HepG2 (cell line): ENCODE results near the gene CD40. TPM values are rescaled to one million over a fixed set of nuclear protein-coding genes. Genes with fewer than 3 reads are reported as not detected.

Source experiments
- ARNT2 ChIP-seq: sonication (generic); formaldehyde crosslinking; IDR thresholded peaks from 2 replicates; pipeline ENCODE4 v1.8.0; 2022; ENCODE audit warnings: mild to moderate bottlenecking, low read depth, missing genetic modification reagents, moderate library complexity
- ATRX ChIP-seq: sonication (generic); formaldehyde crosslinking; IDR thresholded peaks from 2 replicates; pipeline ENCODE4 v1.4.0; 2020; ENCODE audit warnings: missing genetic modification reagents, borderline replicate concordance
- FOSL2 ChIP-seq: sonication (generic); formaldehyde crosslinking; IDR thresholded peaks from 2 replicates; pipeline ENCODE4 v1.4.0; 2020; ENCODE audit warnings: missing genetic modification reagents
- GABPA ChIP-seq, 2 experiments: IDR thresholded peaks; 2 replicates each; pipeline ENCODE4 v1.6.1; 2011 to 2016; ENCODE audit warnings: low read depth in 2 of 2, low read length in 1 of 2, missing biosample characterization in 1 of 2, missing genetic modification characterization in 1 of 2
- HMG20B ChIP-seq: conservative IDR thresholded peaks from 2 replicates; pipeline ENCODE4 v1.6.1; 2016; ENCODE audit warnings: missing genetic modification reagents, missing compliant biosample characterization
- MXD3 ChIP-seq: IDR thresholded peaks from 2 replicates; pipeline ENCODE4 v1.6.1; 2016; ENCODE audit warnings: mild to moderate bottlenecking, missing biosample characterization, missing genetic modification reagents
- SIX1 ChIP-seq: sonication (generic); formaldehyde crosslinking; IDR thresholded peaks from 2 replicates; pipeline ENCODE4 v1.4.0; 2020; ENCODE audit warnings: missing genetic modification reagents, borderline replicate concordance
- SRF ChIP-seq: IDR thresholded peaks from 2 replicates; pipeline ENCODE4 v1.6.1; 2011; ENCODE audit warnings: mild to moderate bottlenecking, low read depth, low read length, moderate library complexity
- TFDP1 ChIP-seq: IDR thresholded peaks from 2 replicates; pipeline ENCODE4 v1.6.1; 2016; ENCODE audit warnings: missing compliant biosample characterization, missing genetic modification reagents, borderline replicate concordance
- ZBTB10 ChIP-seq: sonication (generic); formaldehyde crosslinking; IDR thresholded peaks from 2 replicates; pipeline ENCODE4 v1.4.0; 2020; ENCODE audit warnings: missing genetic modification reagents, borderline replicate concordance
- ZC3H4 ChIP-seq: sonication (generic); formaldehyde crosslinking; IDR thresholded peaks from 2 replicates; pipeline ENCODE4 v1.4.0; 2020; ENCODE audit warnings: missing genetic modification reagents, borderline replicate concordance
- ZNF563 ChIP-seq: sonication (generic); formaldehyde crosslinking; IDR thresholded peaks from 2 replicates; pipeline ENCODE4 v1.8.0; 2022; ENCODE audit warnings: mild to moderate bottlenecking, moderate library complexity, missing genetic modification reagents
- ZNF589 ChIP-seq: sonication (generic); formaldehyde crosslinking; conservative IDR thresholded peaks from 2 replicates; pipeline ENCODE4 v1.8.0; 2022; ENCODE audit warnings: mild to moderate bottlenecking, moderate library complexity, missing genetic modification reagents
- polyA plus RNA-seq, 8 experiments: library from polyadenylated mRNA; depleted of rRNA in 3 of 8; stranded (reverse) in 7 of 8; unstranded in 1 of 8; fragments of >200 nt; fragmentation: Illumina TruSeq in 4 of 8; extraction: Trizol in 4 of 8; gene quantifications; 2 replicates each; pipeline versions ENCODE4 v1.2.1 to v1.2.3, GENCODE V29; 2011 to 2016; ENCODE audit warnings: low read depth in 4 of 8, missing spikeins in 1 of 8, mixed read lengths in 1 of 8; ENCODE audit not compliant: insufficient read depth in 1 of 8
- total RNA-seq, 5 experiments: library from RNA; depleted of rRNA; stranded (reverse); fragments of >200 nt; fragmentation: Illumina TruSeq; extraction: Trizol; gene quantifications; 2 replicates each; pipeline ENCODE4 v1.2.3, GENCODE V29; 2016; ENCODE audit warnings: low read depth in 1 of 5
- TF ChIP-seq, protein P1 (sequence below): sonication (generic); formaldehyde crosslinking; IDR thresholded peaks from 2 replicates; pipeline ENCODE4 v1.4.0; 2020; ENCODE audit warnings: missing genetic modification reagents, mild to moderate bottlenecking, borderline replicate concordance

The CD40 gene
- total and polyA plus RNA-seq, 2 of the 13 experiments (the other 11 are each of a cell fraction or from before 2014, with no cell fraction given): 4.6 to 13.4 TPM

DNA sequence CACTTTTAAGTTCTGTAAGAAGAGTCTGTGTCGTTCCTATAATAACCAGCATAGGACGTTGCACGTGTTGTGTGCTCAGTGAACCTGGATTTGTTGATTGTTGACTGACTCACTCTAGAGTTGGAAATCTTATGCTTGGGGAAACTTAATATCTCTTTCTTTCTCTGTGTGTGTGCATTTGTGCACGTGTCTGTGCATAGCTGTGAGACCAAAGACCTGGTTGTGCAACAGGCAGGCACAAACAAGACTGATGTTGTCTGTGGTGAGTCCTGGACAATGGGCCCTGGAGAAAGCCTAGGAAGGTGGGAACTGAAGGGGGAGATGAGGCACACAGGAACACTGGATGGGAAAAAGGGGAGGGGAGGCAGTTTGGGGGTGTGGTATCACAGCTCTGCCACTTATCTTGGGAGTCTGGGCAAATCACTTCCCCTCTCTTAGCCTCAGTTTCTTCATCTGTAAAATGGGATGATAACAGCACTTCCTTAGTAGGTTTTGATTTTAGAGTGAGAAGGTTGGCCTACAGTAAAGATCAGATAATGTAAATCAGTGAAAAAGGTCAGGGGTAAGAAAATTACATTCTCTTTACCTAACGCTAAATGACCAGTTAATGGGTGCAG is 8.4 kb downstream of the CD40 start (continued):
- TF ChIP-seq MXD3 (CRISPR knock-in tag) (no peak), ATRX (CRISPR knock-in tag) (no peak), ZNF589 (CRISPR knock-in tag) (no peak), ZC3H4 (CRISPR knock-in tag) (no peak), ZNF563 (CRISPR knock-in tag) (peak; percentile 63; the same call in 1 of the 2 replicates), SRF (no peak), ARNT2 (CRISPR knock-in tag) (no peak), ZBTB10 (no peak), GABPA (IDR thresholded peaks at IDR 0.05; ENCODE audit: low read depth, low read length) (no peak), GABPA (CRISPR knock-in tag; IDR thresholded peaks at IDR 0.05; ENCODE audit: low read depth) (no peak), SIX1 (CRISPR knock-in tag) (peak; percentile 75; the same call in 1 of the 2 replicates), TFDP1 (CRISPR knock-in tag) (no peak), FOSL2 (CRISPR knock-in tag) (peak; percentile 75), HMG20B (no peak)
- TF ChIP-seq, protein P1, sequence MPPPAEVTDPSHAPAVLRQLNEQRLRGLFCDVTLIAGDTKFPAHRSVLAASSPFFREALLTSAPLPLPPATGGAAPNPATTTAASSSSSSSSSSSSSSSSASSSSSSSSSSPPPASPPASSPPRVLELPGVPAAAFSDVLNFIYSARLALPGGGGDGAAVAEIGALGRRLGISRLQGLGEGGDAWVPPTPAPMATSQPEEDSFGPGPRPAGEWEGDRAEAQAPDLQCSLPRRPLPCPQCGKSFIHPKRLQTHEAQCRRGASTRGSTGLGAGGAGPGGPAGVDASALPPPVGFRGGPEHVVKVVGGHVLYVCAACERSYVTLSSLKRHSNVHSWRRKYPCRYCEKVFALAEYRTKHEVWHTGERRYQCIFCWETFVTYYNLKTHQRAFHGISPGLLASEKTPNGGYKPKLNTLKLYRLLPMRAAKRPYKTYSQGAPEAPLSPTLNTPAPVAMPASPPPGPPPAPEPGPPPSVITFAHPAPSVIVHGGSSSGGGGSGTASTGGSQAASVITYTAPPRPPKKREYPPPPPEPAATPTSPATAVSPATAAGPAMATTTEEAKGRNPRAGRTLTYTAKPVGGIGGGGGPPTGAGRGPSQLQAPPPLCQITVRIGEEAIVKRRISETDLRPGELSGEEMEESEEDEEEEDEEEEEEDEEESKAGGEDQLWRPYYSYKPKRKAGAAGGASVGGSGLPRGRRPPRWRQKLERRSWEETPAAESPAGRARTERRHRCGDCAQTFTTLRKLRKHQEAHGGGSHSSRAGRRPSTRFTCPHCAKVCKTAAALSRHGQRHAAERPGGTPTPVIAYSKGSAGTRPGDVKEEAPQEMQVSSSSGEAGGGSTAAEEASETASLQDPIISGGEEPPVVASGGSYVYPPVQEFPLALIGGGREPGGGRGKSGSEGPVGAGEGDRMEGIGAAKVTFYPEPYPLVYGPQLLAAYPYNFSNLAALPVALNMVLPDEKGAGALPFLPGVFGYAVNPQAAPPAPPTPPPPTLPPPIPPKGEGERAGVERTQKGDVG (CRISPR knock-in tag): no peak
